CD8-positive, alpha-beta memory T cell (primary cell): ENCODE results near the gene AP3B2. TPM values are rescaled to one million over a fixed set of nuclear protein-coding genes. Genes with fewer than 3 reads are reported as not detected.
"Not testable (repeated sequence)": the region's sequence is repeated elsewhere in the genome, so short reads cannot be mapped to it uniquely, and the experiment has no call there.

Experiments
- CTCF ChIA-PET: fragments of 350-600 bp; sonication (Branson Sonifier 250); formaldehyde crosslinking; loops from one replicate; lab custom pipeline; 2021; ENCODE audit warnings: antibody characterized with exemption; lab: Charles Lee
- POLR2A ChIA-PET: fragments of 350-600 bp; sonication (Branson Sonifier 250); formaldehyde crosslinking; loops from one replicate; lab custom pipeline; 2021; ENCODE audit warnings: antibody characterized with exemption; lab: Charles Lee
- DNase-seq, 5 donors: peaks; one replicate each; pipeline versions ENCODE4 v3.0.0 to v3.0.0-alpha.2; 2020 to 2022; ENCODE audit warnings: mixed read lengths in 1 of 5
- H3K27ac ChIP-seq: one replicate; pipeline ENCODE4 v1.7.0; 2013; ENCODE audit warnings: low read depth, mild to moderate bottlenecking, low read length, moderate library complexity
- H3K27me3 ChIP-seq: 2 replicates; pipeline ENCODE4 v1.7.0; 2013; ENCODE audit warnings: low read length, mild to moderate bottlenecking; ENCODE audit not compliant: insufficient read depth, poor library complexity, severe bottlenecking
- H3K36me3 ChIP-seq: 2 replicates; pipeline ENCODE4 v1.7.0; 2013; ENCODE audit warnings: mild to moderate bottlenecking, low read length, moderate library complexity; ENCODE audit not compliant: insufficient read depth
- H3K4me1 ChIP-seq: 2 replicates; pipeline ENCODE4 v1.7.0; 2013; ENCODE audit warnings: mild to moderate bottlenecking, low read length, moderate library complexity; ENCODE audit not compliant: insufficient read depth
- H3K4me3 ChIP-seq: 2 replicates; pipeline ENCODE4 v1.7.0; 2013; ENCODE audit warnings: mild to moderate bottlenecking, low read length
- H3K9me3 ChIP-seq: 2 replicates; pipeline ENCODE4 v1.7.0; 2013; ENCODE audit warnings: mild to moderate bottlenecking, low read length
- H3K27ac Mint-ChIP-seq, 8 donors: one replicate each; pipeline ENCODE4 v1.8.0; 2020 to 2021; ENCODE audit warnings: mixed read lengths in 8 of 8, mild to moderate bottlenecking in 6 of 8, inconsistent platforms in 3 of 8, moderate library complexity in 3 of 8
- H3K27me3 Mint-ChIP-seq, 2 donors: one replicate each; pipeline ENCODE4 v1.8.0; 2020 to 2021; ENCODE audit warnings: mixed read lengths in 2 of 2, mild to moderate bottlenecking in 1 of 2, moderate library complexity in 1 of 2
- H3K36me3 Mint-ChIP-seq, 3 donors: one replicate each; pipeline ENCODE4 v1.8.0; 2020 to 2021; ENCODE audit warnings: mixed read lengths in 3 of 3, inconsistent platforms in 1 of 3, mild to moderate bottlenecking in 1 of 3
- H3K4me1 Mint-ChIP-seq, 3 donors: one replicate each; pipeline ENCODE4 v1.8.0; 2020 to 2021; ENCODE audit warnings: mixed read lengths in 3 of 3, inconsistent platforms in 1 of 3, mild to moderate bottlenecking in 1 of 3
- H3K4me3 Mint-ChIP-seq, 7 donors: one replicate each; pipeline ENCODE4 v1.8.0; 2020 to 2021; ENCODE audit warnings: mixed read lengths in 7 of 7, mild to moderate bottlenecking in 6 of 7, moderate library complexity in 4 of 7, inconsistent platforms in 2 of 7
- H3K9me3 Mint-ChIP-seq, 5 donors: one replicate each; pipeline ENCODE4 v1.8.0; 2020 to 2022; ENCODE audit warnings: mixed read lengths in 5 of 5, mild to moderate bottlenecking in 3 of 5, moderate library complexity in 2 of 5, inconsistent platforms in 1 of 5
- polyA plus RNA-seq: library from polyadenylated mRNA; unstranded; fragments of 300-500 nt; fragmentation: Illumina TruSeq; gene quantifications from one replicate; pipeline ENCODE4 v1.2.3, GENCODE V29; 2021
- total RNA-seq, 2 experiments: library from RNA; stranded (reverse); gene quantifications; one replicate each; pipeline ENCODE4 v1.2.3, GENCODE V29; 2021

The AP3B2 gene
- total and polyA plus RNA-seq, 3 experiments from 2014 or later, result 0.16 to 0.61 TPM; not detected in 1

DNA sequence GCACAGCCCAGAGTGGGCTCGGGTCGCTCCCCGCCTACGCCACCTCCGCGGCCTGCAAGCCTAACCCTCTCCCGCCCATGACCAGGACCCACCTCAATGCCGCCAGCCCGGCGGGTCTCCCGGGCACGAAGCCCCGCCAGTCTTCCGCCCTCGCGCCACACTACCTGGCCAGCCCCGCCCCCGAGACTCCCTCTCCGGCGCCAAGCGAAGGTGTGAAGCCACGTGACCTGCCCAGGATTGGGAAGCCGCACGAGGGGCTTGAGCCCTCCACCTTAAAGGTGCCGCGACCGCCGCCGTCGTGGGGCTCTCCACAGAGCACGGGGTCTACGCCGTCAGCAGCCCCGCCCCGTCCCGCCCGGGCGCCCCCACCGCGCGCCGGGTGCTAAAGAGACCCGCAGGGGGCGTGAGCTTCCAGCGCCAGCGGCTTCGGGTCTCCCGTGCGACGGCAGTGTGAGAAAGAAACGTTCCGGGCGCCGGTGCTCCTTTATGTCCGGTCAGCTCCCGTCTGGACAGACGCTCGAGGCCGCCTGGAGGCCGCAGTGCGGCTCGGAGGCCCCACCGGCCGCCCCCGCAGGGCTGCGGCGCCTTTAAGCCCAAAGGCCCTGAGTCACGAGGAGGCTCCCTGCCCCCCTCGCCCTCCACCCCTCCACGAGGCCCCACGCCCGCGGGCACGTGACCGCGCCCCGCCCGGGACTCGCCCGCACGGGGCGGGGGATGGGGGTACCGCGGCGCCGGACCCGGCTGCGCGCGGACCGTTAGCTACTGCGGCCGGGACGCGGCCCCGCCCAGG is 62.4 kb downstream of the AP3B2 start, which contains the start of gene CPEB1:
Gene CPEB1, minus strand, starts transcription at position 319 of the 790 bp plus-strand sequence. CDS start 18,904 bp downstream, outside the sequence.
- Mint-ChIP-seq H3K9me3 (peaks cover 0 to 2% (median 0%) of the 10 kb centered on the region in 5 donors), H3K36me3 (peaks cover 0 to 5% (median 0%) of the 10 kb centered on the region in 3 donors), H3K4me3 (peak within 1 kb of the TSS; percentile 64 to 88 (median 79)), H3K4me1 (peaks cover 3 to 13% (median 12%) of the 10 kb centered on the region in 3 donors), H3K27ac (no peak within 1 kb of the TSS), H3K27me3 (peaks cover 37 to 46% of the 10 kb centered on the region in 2 donors)
- peaks cover 10% of the 10 kb centered on the region for H3K27me3 ChIP-seq
- H3K4me3 ChIP-seq, result peak within 1 kb of the TSS; percentile 12
- H3K36me3 ChIP-seq, result no peaks in the 10 kb centered on the region
- ChIA-PET POLR2A (interaction anchor here (1.5 kb wide), 1 partner anchor 163 kb away, joined by 5 read pairs; no protein-coding TSS in a partner anchor), CTCF (interaction anchor here (0.8 to 1.4 kb wide), 2 partner anchors 29 to 162 kb away, joined by 3 to 4 read pairs; partner anchors contain the start of gene WHAMM)
- H3K27ac ChIP-seq, result peak within 1 kb of the TSS; percentile 41
- peak in 3 of 5 donors; percentile 20 to 59 (median 55) for DNase-seq
- peaks cover 6% of the 10 kb centered on the region for H3K4me1 ChIP-seq
- H3K9me3 ChIP-seq, result no peaks in the 10 kb centered on the region

DNA sequence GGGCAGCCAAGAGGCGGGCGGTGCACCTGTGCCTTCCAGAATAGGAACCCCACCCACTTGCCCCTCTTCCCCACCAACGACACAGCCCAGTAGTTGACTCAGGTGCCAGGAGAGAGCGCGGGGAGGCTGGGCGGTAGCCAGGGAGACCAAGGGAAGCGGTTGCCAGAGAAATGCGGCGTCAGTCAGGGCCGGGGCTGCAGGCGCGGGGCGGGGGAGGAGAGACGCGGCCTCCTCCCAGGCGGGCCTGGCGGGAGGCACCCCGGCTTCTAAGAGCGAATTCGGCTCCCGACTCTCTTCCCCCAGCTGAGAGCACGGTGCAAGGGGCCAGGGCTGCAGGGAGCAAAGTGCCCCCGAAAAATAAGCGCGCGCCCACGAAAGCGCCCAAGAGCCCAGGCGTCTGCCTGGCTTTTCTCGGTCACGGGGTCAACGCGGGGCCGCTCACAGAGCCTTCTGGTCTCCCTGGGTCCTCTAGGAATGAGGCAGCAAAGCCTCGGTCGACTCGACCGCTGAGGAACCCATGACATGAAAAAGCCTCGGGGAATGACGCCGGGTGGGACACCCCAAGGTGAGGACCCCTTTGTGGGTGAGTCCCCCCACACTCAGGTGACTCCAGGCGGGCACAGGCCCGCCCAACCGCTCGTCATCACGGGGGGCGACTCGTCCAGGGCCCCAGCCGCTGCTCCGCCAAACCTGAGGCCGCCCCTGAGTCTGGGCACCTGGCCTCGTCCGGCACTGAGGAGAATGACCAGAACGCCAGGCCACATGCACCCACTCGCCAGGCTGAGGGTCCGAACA is 63.2 kb downstream of the AP3B2 start:
- Histone ChIP-seq H3K9me3 (no peaks in the 10 kb centered on the region), H3K4me3 (no peak overlapping the region), H3K4me1 (peaks cover 6% of the 10 kb centered on the region), H3K27me3 (peaks cover 10% of the 10 kb centered on the region), H3K36me3 (no peaks in the 10 kb centered on the region), H3K27ac (peak overlapping the region; percentile 41)
- peaks cover 3 to 13% (median 12%) of the 10 kb centered on the region in 3 donors for H3K4me1 Mint-ChIP-seq
- peaks cover 0 to 5% (median 0%) of the 10 kb centered on the region in 3 donors for H3K36me3 Mint-ChIP-seq
- DNase-seq, result peak in 1 of 5 donors; percentile 8
- no peak overlapping the region for H3K27ac Mint-ChIP-seq
- no peaks in the 10 kb centered on the region for H3K9me3 Mint-ChIP-seq
- CTCF ChIA-PET, result interaction anchor here (1.4 kb wide), 1 partner anchor 163 kb away, joined by 4 read pairs; the partner anchor contains the start of gene WHAMM
- POLR2A ChIA-PET, result interaction anchor here (1.5 kb wide), 1 partner anchor 164 kb away, joined by 5 read pairs; no protein-coding TSS in a partner anchor
- peaks cover 36 to 48% of the 10 kb centered on the region in 2 donors for H3K27me3 Mint-ChIP-seq
- peak overlapping the region in 6 of 7 donors; percentile 64 to 79 (median 76) for H3K4me3 Mint-ChIP-seq

- H3K36me3 ChIP-seq, DNase-seq, H3K4me3 ChIP-seq, H3K27me3 ChIP-seq, H3K36me3 Mint-ChIP-seq, H3K9me3 ChIP-seq, POLR2A ChIA-PET, H3K4me1 ChIP-seq, CTCF ChIA-PET, H3K9me3 Mint-ChIP-seq: not testable (repeated sequence)
- peaks cover 3 to 13% (median 12%) of the 10 kb centered on the region in 3 donors for H3K4me1 Mint-ChIP-seq
- H3K4me3 Mint-ChIP-seq, result peak overlapping the region in 6 of 7 donors; percentile 11 to 73 (median 32)
- H3K27ac Mint-ChIP-seq, result peak overlapping the region in 1 of 8 donors; percentile 5
- peaks cover 39 to 56% of the 10 kb centered on the region in 2 donors for H3K27me3 Mint-ChIP-seq
- peak overlapping the region; percentile 29 for H3K27ac ChIP-seq
These were observed 64.5 kb downstream of the AP3B2 start for GRCh38 chr15:82644967-82645852.

DNA sequence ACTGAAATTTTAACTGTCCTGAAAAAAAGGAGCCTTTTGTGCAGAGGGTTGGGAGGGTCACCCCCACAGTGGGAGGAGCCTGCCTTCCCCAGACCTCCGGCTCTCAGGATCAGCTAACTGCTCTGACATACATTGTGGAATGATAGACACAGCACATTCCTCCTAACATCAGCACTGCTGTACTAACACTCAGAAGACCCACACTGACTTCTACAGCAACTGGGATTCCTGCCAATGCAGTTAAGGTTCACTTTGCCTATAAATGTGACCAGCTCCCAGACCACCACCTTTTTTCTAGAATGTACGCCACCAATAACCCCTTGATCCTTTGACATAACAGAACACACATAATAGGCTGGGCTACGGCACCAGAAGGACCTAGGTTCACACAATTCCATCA is 65.7 kb downstream of the AP3B2 start:
- POLR2A ChIA-PET, result no interaction called here

DNA sequence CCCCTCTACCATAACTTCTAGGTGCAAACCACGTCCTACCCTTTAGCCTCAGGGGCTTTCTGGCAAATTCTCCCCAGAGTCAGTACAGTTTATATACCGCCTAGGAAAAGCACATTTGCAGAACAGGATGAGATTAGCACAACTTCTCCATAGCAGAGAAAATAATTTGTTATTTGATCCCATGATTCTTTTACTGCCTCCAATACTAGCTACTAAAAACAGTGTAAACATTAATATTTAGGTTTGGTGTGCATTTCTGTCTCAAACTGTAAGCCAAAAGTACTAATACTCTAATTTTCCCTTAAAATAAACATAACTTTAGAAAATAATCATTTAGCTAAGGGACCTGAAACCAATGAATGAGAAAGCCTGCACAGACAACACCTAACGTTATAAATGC is 67.0 kb downstream of the AP3B2 start:
- Mint-ChIP-seq H3K36me3 (no peaks in the 10 kb centered on the region), H3K9me3 (no peaks in the 10 kb centered on the region), H3K4me3 (no peak overlapping the region), H3K4me1 (peaks cover 3 to 4% (median 3%) of the 10 kb centered on the region in 3 donors), H3K27me3 (peaks cover 32 to 67% of the 10 kb centered on the region in 2 donors), H3K27ac (no peak overlapping the region)
- ChIA-PET CTCF (no interaction called here), POLR2A (no interaction called here)
- H3K36me3 ChIP-seq, result no peaks in the 10 kb centered on the region
- no peaks in the 10 kb centered on the region for H3K9me3 ChIP-seq
- peaks cover 6% of the 10 kb centered on the region for H3K4me1 ChIP-seq
- peaks cover 10% of the 10 kb centered on the region for H3K27me3 ChIP-seq
- H3K4me3 ChIP-seq, result no peak overlapping the region
- no peak for DNase-seq
- no peak overlapping the region for H3K27ac ChIP-seq

More for the DNA sequence above, 65.7 kb downstream of the AP3B2 start:
- Histone ChIP-seq H3K4me1 (peaks cover 6% of the 10 kb centered on the region), H3K36me3 (no peaks in the 10 kb centered on the region), H3K27ac (peak overlapping the region; percentile 29), H3K9me3 (no peaks in the 10 kb centered on the region), H3K4me3 (no peak overlapping the region), H3K27me3 (peaks cover 10% of the 10 kb centered on the region)
- Mint-ChIP-seq H3K9me3 (no peaks in the 10 kb centered on the region), H3K36me3 (peaks cover 0 to 3% (median 0%) of the 10 kb centered on the region in 3 donors), H3K4me1 (peaks cover 3 to 13% (median 12%) of the 10 kb centered on the region in 3 donors), H3K27me3 (peaks cover 41 to 67% of the 10 kb centered on the region in 2 donors), H3K4me3 (peak overlapping the region in 1 of 7 donors; percentile 30), H3K27ac (no peak overlapping the region)
- no peak for DNase-seq
- CTCF ChIA-PET, result no interaction called here

GRCh38 chr15:82641129-82641798 is 68.4 kb downstream of the AP3B2 start:
- Mint-ChIP-seq H3K4me3 (no peak overlapping the region), H3K4me1 (peaks cover 3 to 4% (median 3%) of the 10 kb centered on the region in 3 donors), H3K36me3 (no peaks in the 10 kb centered on the region), H3K27ac (no peak overlapping the region), H3K9me3 (no peaks in the 10 kb centered on the region), H3K27me3 (peaks cover 39 to 80% of the 10 kb centered on the region in 2 donors)
- ChIA-PET POLR2A (no interaction called here), CTCF (no interaction called here)
- Histone ChIP-seq H3K36me3 (no peaks in the 10 kb centered on the region), H3K27me3 (peaks cover 5% of the 10 kb centered on the region), H3K9me3 (no peaks in the 10 kb centered on the region), H3K27ac (no peak overlapping the region), H3K4me3 (no peak overlapping the region), H3K4me1 (no peaks in the 10 kb centered on the region)
- DNase-seq, result no peak

DNA sequence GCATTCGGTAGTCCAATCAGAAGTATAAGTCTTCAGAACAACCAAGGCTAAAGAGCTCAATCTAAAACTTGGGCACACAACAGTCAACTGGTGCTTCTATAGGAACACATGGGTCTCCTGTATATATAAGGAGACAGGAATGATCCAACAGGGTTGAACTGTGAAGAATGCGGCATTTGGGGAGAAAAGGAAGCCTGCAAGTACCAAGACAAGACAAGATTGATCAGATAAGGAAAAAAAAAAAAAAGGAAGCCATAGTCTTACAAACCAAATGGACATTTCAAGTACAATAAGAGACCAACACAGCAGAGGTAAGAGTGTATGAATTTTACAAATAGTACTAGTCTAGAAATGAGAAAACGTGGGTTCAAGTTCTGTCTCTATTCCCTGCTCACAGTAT is 69.0 kb downstream of the AP3B2 start:
- Histone ChIP-seq H3K27me3 (no peaks in the 10 kb centered on the region), H3K4me3 (no peak overlapping the region), H3K36me3 (no peaks in the 10 kb centered on the region), H3K4me1 (no peaks in the 10 kb centered on the region), H3K9me3 (no peaks in the 10 kb centered on the region), H3K27ac (no peak overlapping the region)
- Mint-ChIP-seq H3K4me1 (no peaks in the 10 kb centered on the region), H3K27me3 (peaks cover 38 to 81% of the 10 kb centered on the region in 2 donors), H3K9me3 (no peaks in the 10 kb centered on the region), H3K4me3 (no peak overlapping the region), H3K27ac (no peak overlapping the region), H3K36me3 (no peaks in the 10 kb centered on the region)
- DNase-seq, result no peak
- ChIA-PET CTCF (no interaction called here), POLR2A (no interaction called here)
